NCI-H187 treated with DMSO at 0.1 percent for 48 hours (cell line): Measurements from ENCODE around the gene SAYSD1.
"Not testable (repeated sequence)": the region's sequence is repeated elsewhere in the genome, so short reads cannot be mapped to it uniquely, and the experiment has no call there.

Experiments
- DNase-seq: peaks from one replicate; lab custom pipeline; 2025; lab: John Stamatoyannopoulos, UW

The SAYSD1 gene, protein sequence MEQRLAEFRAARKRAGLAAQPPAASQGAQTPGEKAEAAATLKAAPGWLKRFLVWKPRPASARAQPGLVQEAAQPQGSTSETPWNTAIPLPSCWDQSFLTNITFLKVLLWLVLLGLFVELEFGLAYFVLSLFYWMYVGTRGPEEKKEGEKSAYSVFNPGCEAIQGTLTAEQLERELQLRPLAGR

DNA sequence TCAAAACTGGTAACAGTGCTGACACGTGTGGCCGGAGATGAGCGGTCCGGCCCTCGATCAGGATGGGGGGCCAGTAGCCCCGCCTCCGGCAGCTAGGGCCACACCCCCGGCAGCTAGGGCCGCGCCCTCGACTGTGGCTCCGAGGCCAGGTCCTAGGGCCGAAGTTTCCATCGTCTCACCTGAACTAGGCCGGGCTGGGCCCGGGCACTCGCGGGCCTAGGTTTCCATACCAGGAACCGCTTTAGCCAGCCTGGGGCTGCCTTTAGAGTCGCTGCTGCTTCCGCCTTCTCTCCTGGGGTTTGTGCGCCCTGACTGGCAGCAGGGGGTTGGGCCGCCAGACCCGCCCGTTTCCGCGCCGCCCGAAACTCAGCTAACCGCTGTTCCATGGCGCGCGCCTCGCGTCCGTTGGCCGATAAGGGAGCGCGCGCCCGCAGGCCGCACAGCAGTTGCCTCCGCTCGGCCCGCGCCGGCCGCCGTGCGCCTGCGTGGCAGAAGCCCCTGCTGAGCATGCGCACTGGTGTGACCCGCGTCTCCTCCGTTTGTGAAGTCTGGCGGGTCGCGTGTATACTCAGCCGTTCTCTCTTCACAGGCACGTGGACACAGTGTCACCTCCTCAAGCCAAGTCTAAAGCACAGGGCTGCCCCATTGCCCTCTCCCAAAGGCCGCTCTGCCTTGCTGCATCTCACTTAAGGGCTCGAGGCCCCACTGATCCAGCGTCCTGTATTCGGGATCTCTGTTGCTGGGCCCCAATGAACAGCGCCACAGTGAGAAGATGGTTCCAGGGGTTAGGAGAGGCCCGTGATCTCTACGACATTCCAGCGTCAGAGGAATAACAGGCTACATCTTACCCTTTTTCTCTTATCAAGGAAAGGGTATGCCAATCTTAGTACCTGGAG lies at the start of gene SAYSD1:
TSS of gene SAYSD1 (minus strand) at position 483 of the 896 bp plus-strand sequence. CDS start at position 386, 97 bp downstream.
- no peak for DNase-seq

DNA sequence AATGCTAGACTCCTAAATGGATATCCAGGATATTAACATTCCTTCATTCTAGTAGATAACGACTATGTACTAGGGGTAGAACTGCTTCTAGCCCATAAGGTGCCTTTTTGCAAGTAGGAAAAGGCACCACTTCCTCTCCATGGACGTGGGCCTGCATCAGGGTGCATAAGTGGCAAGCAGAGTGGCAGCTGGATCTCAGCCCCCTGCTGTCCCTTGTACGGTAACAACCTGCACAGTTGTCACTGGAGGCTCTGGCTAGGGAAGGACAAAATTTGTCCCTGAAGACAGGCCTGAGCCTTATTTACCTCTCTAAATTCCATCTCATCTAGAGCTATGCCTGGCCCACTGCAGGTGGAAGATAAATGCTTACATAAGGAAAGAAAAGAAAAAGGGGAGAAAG lies 42.5 kb upstream of the SAYSD1 start:
- DNase-seq, result no peak

DNA sequence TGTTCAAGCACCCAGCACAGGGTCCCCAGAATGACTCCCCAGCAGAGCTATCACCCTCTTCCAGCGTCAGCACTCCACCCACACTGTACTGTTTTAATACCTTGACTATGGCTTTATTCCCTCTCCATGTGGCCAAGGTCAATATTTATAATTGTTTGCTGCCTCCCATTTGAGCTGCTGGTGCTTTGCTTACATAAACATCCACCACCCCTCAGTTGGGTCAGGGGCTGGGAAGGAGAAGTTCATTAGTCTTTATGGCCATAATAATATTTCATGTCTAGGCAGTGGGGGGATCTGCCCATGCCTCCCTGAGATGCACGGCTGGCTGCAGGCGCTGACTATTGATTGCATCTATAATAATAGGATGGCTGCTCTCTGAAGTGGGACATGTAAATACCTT lies 41.8 kb upstream of the SAYSD1 start:
- no peak for DNase-seq

DNA sequence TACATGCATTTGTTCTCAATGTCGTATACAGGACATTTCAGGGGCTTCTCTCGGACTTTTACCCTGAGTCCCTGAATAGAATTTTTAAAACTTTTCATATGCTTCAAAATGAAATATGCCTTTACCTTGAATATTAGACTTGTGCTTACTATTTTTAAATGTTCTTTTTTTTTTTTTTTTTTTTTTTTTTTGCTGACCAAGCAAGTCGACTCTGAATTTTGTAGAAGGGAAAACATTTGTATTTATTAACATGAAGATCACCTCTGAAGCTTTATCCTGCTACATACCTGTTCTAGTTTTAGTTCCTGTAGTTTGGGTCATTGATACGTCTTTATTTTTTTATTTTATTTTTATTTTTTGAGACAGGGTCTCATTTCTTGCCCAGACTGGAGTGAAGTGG lies 39.7 kb upstream of the SAYSD1 start:
- DNase-seq, result no peak

DNA sequence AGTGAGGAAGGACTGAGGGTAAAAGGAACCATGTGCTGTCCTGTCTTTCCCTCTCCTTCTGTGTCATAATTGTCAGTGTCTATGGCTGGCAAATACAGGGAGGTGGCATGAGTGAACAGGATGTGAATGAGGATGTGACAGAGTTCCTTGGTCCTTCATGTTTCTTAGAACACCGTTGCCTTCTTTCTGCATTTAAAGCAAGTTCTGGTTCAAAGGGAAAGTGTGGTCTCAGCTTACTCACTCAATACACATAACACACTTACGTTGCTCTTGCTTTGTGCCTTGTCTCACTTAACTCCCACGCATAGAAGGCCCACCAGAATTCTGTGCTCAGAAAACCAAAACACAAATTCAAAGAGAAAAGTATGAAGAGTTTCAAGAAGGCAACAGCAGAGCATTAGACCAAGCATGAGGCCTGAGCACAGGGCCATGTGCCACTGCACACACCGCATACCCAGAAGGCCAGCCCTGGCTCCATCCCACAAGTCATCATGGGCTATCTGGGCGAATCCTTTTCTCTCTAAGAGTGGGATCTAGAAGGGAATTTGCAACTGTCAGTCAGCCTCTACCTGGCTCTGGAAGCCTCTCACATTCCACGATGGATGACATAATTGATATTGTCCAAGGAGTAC lies 38.9 kb upstream of the SAYSD1 start:
- DNase-seq, result no peak

DNA sequence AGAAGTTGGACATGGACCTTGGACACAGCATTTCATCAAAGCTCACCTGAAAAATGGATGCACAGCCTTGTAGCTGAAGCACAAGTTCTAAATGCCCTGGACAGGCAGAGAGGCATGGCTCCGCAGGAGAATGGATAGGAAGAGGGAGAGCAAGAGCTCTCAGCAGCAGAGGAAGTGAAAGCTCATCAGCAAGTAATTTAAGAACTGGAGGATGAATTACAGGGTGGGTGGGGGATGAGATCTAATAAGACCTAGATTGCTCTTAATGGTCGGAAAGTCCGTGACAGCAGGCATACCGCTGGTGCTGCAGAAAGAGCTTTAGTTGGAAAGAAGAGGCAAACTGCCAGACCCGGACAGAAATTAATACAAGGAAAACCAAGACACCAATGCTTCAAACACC lies 37.3 kb upstream of the SAYSD1 start:
- DNase-seq, result no peak

DNA sequence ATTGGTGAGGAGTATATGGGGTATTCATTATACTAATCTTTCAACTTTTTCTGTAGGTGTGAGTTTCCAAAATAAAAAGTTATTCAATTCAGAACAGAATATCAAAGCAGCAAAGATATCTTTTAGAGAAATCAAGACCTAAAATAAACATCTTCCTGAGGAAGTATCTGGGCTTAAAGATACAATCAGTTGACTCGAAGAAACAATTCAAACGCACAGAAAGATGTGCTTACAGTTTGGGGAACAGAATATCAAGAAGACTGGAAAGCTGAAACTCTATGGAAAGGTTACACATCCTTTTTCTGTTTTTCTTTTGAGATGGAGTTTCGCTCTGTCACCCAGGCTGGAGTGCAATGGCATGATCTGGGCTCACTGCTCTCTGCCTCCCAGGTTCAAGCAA lies 36.2 kb upstream of the SAYSD1 start:
- DNase-seq, result no peak

DNA sequence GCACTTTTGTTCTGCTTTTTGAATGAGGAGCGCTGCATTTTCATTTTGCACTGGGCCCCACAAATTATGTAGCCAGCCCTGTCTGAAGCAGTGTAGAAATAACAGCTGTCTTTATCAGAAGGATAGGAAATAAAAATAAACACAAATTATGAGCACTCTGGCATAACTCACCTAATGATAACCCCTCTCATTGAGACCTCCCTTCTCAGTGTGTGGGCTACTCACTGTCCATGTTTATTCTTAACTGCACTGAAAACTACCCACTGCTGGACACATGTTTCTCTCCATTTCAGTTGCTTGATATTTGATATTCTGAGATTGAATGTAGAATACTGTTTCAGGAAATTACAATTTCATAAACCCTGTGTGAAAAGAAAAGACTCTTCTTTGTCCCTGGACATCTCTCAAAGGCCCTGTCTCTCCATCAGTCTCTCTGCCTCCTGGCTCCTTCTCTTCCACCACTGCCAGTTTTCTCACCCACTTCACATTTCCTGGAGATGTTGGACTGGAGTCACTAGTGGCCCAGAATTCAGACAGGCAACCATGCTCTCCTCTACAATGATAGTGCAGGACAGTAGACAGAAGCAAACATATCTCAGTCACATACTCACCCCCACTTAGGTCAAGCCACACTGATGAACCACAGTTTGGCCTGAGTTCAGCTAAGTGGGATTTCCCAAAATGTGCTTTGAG lies 29.6 kb upstream of the SAYSD1 start:
- no peak for DNase-seq

DNA sequence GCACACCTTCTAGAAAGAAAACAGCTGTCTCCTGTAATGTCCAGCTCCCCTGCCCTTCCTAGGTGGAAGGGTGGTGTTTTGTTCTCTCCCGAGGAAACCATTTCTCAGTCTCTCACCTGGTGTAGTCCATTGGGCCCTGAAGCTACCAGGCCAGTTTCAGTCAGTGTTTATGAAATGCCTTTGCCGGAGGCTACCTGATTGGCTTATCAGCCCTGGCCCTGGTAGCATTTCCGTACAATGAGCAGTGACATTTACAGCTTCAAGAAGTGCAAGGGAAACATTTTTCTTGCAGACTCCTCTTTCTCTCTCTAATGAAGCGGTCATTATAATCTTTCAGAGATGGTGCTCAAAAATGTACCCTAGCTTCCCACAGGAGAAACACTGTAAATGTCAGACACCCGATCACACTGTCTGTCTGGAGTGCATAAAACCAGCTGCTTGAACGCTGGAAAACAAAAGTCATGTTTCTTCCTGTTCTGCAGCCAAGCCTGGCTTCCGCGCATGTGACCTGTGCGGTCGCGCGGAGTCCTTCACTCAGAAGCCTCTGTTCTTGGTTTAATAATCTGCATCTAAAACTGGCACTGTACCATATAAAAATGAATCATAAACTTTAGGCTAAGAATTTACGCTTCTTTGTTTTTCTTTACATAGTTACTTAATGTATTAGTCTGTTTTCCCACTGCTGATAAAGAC lies 28.4 kb upstream of the SAYSD1 start:
- no peak for DNase-seq

DNA sequence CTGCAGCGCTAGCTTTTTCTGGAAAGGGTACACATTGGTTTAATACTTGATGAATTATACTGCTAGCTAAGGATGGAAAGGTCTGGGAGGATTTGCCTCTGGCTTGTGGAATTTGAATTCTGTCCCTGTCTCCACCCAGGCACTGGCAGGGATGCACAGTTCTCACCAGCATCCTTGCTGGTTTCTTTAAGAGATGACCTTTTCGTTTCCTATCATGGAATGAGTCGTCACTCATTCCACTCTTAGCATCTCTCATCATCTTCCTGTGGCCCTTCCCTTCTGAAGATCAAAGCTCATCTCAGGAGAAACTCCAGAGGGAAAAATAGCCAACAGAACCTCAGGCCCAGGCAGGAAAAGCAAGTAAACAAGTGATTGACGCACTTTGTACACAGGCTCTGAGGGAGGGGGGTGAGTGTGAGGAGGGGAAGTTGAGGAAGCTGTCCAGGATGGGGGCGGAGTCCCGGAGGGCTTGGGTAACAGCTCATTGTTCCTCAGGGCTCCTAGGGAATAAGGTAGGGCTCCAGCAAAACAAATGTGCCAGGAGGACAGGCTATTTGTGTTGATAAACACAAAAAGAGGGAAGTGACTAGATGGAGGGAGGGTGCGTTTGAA lies 25.7 kb upstream of the SAYSD1 start:
- no peak for DNase-seq

DNA sequence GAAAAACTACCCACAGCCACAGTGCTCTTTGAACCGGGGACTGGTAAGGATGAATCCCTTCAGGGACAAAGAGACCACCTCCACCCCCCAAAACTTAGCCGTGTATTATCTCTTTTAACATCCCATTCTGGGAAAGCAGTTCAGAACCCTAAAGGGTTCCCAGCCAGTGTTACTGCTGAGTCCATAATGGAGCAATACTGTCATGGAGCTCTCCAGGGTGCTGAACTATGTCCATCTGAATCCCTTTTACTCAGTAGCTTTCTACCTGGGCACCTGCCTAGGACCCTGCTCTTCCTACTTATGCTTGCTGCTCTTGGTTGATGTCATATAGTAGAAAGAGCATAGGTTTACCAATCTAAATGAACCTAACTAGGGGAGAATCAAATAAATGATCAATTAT lies 22.3 kb upstream of the SAYSD1 start:
- no peak for DNase-seq

DNA sequence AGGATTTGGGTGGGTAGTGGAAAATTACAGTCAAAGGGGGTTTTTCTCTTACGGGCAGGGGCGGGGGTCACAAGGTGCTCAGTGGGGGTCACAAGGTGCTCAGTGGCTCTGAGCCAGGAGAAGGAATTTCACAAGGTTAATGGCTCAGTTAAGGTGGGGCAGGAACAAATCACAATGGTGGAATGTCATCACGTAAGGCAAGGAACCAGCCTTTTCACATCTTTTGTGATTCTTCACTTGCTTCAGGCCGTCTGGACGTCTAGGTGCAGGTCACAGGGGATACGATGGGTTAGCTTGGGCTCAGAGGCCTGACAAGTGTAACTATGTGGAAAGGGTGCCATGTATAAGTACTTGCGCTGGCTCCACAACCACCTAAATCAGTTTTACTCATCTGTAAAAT lies 21.2 kb upstream of the SAYSD1 start:
- DNase-seq, result not testable (repeated sequence)

DNA sequence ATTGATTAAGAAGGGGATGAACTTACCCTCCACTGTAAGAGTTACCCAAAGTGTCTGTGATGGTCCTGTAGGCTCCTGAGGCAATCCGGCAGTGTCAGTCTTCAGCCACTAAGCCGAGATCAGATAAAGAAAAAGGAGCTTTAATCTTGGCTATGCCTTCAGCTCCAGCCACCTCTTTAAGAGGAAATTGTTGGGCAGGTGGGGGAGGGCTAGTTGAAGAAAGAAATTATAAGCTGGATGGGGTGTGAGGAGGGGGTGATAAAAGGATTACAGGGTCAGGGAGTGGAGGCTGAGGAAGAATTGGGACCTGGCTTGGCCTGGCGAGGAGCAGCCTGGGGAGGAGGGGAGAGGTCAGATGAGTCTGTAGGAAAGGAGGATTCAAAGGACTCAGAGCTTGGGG lies 19.8 kb upstream of the SAYSD1 start:
- DNase-seq, result not testable (repeated sequence)

DNA sequence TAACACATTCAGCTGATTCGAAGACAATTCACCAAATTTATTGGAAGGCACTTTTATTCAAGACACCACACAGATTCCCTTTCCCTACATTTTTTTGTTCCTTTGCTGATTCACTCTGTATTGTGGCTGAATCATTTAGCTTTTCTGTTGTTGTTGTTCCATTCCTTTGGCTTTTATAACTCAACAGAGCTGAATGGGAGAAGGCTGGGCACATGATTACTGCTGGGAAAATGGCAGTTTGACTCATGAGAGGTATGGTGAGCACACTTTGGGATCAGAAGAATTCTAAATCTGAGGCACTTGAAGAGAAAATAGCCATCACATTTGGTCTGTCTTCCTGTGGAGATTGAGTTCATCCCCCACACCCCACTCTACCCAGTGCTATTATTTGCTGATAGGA lies 15.7 kb upstream of the SAYSD1 start:
- no peak for DNase-seq

DNA sequence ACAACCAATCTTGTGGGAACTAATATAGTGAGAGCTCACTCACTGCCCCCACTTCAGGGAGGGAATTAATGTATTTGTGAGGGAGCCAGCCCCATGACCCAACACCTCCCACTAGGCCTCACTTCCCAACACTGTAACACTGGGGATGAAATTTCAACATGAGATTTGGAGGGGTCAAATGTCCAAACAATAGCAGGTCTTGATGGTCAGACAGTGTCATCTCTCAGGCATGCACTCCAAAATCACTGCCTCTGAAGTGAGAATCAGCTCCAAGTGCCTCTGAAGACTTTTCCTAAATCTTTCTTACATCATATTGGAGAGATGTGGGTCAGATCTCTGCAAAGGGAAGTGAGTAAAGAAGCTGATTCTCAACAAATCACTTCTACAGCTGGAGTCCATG lies 13.8 kb upstream of the SAYSD1 start:
- DNase-seq, result no peak

DNA sequence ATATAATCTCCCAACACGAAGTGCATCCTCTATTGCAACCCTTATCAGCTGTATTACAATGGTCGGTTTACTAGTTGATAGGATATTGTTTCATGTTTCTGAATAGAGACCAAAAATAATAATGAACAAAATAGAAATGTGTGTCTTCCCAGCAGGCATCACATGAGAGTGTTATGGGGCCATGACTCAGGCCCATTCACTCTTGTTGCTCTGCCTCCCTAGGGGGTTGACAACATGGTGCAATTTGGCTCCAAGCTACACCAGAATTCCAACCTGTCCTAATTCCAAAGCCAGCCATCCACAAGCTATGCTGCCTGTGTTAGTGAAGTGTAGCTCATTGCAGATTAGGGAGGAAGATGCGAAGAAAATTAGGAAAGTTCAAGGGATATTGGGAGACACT lies 13.1 kb upstream of the SAYSD1 start:
- no peak for DNase-seq

DNA sequence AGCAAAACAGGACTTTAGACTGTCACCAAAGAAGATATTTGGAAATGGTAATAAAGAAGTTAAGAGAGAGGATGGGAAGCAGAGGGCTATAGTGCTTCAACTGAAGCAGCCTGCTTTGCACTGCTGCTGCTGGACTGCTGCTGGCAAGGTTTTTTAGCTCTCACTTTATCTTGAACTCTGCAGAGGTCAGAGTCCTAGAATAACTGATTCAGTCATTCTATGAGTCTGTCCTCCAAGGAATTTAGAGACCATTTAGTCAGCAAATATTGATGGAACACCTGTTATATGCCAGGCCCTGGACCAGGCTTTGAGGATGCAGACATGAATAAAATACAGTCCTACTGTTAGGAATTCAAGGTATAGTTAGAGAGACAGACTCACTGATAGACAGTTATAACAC lies 9.1 kb upstream of the SAYSD1 start:
- DNase-seq, result no peak

DNA sequence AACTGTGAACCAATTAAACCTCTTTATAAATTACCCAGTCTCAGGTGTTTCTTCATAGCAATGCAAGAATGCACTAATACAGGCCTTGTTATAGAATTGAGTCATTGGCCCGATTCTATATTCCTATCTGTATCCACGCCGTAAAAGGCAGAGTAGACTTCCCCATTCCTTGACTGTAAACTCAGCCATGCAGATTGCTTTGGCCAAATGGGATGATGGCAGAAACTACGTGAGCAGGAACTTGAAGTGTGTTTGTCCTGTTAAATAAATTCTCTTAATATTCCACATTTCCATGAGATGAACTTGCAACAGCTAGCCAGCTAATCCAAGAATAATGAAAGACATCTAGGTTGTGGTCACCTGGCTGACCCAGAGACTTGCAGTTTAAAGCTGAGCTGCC lies 3.9 kb upstream of the SAYSD1 start:
- no peak for DNase-seq

DNA sequence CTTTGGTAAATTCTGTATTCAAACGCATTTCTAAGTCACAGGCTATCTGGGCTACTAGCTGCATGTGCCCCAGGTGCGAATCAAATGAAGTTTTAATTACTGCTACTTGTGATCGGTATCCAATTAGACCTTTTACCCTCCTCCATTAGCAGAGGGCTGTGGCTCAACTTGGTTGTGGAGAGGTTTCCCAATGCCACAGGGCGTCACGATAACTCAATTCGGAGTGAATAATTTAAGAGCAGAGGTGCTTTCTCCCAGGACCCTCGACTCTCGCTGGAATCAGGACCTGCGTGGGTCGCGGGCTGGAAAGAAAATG lies 640 bp downstream of the SAYSD1 start:
- no peak for DNase-seq

DNA sequence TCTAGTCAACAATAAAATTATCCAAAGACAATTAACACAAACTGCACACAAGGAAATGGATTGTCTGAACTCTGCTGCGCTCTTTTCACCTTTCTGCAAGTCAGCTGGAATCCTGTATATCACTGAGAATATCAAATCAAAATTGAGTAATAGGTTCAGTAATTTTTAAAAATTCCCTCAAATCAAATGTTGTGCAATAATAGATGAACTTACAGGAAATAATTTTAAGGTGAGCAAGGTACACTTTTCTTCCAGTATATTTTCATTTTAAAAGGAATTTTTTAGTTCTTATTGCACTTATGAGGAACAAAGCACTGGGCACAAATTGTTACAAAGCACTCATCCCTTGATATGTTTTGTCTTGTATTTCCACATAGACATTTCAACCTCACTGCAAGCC lies 1.2 kb downstream of the SAYSD1 start:
- DNase-seq, result no peak

DNA sequence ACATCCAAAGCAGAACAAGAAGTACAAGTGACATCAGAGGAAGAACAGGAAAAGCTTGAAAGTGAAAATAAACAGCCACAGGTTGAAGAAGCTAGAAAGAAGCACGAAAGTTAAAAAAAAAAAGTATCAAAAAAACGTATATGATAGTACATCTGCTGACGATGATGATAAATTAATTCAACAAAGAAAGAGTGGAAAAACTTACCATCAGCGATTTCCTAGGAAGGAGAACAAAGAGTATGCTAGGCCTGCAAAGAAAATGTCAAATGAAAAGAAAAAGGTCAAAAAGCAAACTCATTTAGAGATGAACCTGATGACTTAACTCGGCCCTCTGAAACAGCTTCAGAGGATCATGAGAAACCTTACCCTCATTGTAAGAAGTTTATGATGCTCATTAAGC lies 3.7 kb downstream of the SAYSD1 start:
- DNase-seq, result no peak
